HUDEP-2 (cell line): Measurements from ENCODE around the gene ASCL2.
A peak's percentile ranks its signal among the peaks of the same experiment; 100 is the strongest.

ENCODE experiments used
- DNase-seq, 76 experiments: peaks; one replicate each; lab custom pipeline; 2025; ENCODE audit not compliant: unreplicated experiment in 76 of 76; lab: John Stamatoyannopoulos, UW

ASCL2 gene

GRCh38 chr11:2275334-2276279 is 5.2 kb upstream of the ASCL2 start:
- DNase-seq, result no peak

GRCh38 chr11:2273771-2274170 is 3.4 kb upstream of the ASCL2 start:
- DNase-seq, result no peak

GRCh38 chr11:2273311-2273710 is 2.9 kb upstream of the ASCL2 start:
- DNase-seq, result no peak

- DNase-seq, result no peak
Observed at GRCh38 chr11:2272946-2273280, 2.5 kb upstream of the ASCL2 start.

GRCh38 chr11:2272228-2272945 is 2.0 kb upstream of the ASCL2 start:
- no peak for DNase-seq

- DNase-seq, result no peak
Observed at GRCh38 chr11:2271327-2272227, 1.2 kb upstream of the ASCL2 start.

- no peak for DNase-seq
Observed at GRCh38 chr11:2271077-2271326, 614 bp upstream of the ASCL2 start.

GRCh38 chr11:2269601-2270321 is 627 bp downstream of the ASCL2 start:
- peak in 40 of 76 experiments; percentile 2 to 60 (median 28) for DNase-seq

- no peak for DNase-seq
Observed at GRCh38 chr11:2268729-2269600, 1.4 kb downstream of the ASCL2 start.

- no peak for DNase-seq
Observed at GRCh38 chr11:2267851-2268728, 2.3 kb downstream of the ASCL2 start.

GRCh38 chr11:2267306-2267850 is 3.0 kb downstream of the ASCL2 start:
- no peak for DNase-seq

- no peak for DNase-seq
Observed at GRCh38 chr11:2266586-2267305, 3.6 kb downstream of the ASCL2 start.

- DNase-seq, result no peak
Observed at GRCh38 chr11:2265854-2266585, 4.4 kb downstream of the ASCL2 start.

- no peak for DNase-seq
Observed at GRCh38 chr11:2265396-2265795, 5.0 kb downstream of the ASCL2 start.

- no peak for DNase-seq
Observed at GRCh38 chr11:2264366-2265053, 5.9 kb downstream of the ASCL2 start.

- no peak for DNase-seq
Observed at GRCh38 chr11:2263724-2264360, 6.5 kb downstream of the ASCL2 start.
